GM18499 (cell line): Measurements from ENCODE around the gene KCNH5.

Experiments
- ATAC-seq: cut with Tn5 transposase; IDR thresholded peaks from one replicate; pipeline ENCODE4 v1.9.1; 2021; ENCODE audit warnings: moderate number of reproducible peaks; ENCODE audit not compliant: insufficient read depth, unreplicated experiment

Gene KCNH5

DNA sequence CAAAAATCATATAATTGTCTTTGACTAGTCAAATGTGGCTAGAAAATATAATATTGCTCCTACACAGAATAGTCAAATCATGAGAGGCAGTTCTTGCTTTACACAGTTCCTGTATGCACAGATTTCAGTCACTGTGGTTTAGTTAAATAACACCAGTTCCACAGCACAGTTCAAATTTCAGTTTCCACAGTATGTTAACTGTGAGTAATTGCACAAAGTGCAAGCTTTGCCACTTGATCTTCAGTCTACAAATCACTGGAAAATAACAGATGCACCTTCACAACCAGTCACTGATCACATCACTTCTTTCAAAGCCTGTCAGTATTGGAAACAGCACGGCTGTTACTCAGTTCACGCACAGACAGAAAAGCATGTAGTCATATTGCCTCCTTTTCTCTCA, 38.7 kb downstream of the KCNH5 start:
- ATAC-seq, result no peak

DNA sequence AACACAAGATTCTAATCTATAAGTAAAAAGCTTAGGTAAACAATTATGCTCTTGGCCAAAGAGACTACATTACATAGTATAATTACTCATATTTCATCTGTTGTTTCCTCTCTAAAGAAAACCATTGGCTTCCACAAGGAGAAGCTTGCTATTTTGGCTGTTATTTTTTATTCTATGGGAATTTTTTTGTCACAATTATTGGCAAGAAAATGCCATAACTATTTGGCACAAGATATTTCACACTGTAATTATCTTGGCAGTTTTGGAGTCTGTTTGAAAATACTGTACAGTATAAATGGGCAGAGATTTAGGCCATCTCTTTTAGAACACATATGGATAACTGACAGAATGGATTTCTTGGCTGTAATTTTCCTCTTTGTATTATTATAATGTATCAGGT, 51.2 kb downstream of the KCNH5 start:
- ATAC-seq, result no peak

- ATAC-seq, result no peak
These were observed 56.3 kb downstream of the KCNH5 start for GRCh38 chr14:62988967-62989366.

GRCh38 chr14:62983821-62984220, 61.4 kb downstream of the KCNH5 start:
- no peak for ATAC-seq

DNA sequence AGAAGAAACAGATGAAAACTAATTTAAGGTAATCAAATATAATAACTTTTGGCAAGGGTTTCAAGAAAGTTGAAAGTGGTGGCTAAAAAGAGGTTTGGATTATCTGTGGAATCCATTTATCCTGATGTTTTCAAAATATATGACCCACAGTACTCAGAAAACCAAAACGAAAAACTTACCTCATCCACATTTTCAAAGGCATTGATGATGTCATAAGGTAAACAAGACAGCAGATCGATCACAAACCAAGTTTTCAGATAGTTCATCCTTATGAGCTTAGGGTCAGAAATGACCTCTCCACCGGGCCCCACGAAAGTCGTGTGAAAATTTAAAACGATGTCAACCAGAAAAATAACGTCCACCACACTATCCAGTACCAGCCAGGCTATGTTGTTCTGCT, 64.6 kb downstream of the KCNH5 start:
- ATAC-seq, result no peak

- ATAC-seq, result no peak
These were observed 87.7 kb downstream of the KCNH5 start for GRCh38 chr14:62957562-62957961.

GRCh38 chr14:62956413-62956812, 88.8 kb downstream of the KCNH5 start:
- ATAC-seq, result no peak

DNA sequence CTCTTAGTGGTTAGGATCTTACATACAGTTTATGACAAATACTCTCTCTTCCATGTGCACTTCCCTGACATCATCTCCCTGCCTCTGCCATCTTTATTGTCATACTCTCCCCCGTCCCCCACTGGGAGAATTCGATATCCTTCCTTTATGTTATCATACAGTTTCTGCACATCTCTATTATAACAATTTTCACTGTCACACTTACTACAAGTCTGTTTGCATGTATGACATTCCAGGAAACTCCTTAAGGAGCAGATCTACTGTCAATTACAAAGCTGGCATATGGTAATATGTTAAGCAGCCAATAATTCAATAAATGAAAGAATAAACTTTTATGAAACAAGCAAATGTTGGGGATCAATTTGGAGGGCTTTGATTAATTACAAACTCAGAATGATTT, 91.1 kb downstream of the KCNH5 start:
- ATAC-seq, result no peak

- ATAC-seq, result no peak
These were observed 93.0 kb downstream of the KCNH5 start for GRCh38 chr14:62952226-62952625.

DNA sequence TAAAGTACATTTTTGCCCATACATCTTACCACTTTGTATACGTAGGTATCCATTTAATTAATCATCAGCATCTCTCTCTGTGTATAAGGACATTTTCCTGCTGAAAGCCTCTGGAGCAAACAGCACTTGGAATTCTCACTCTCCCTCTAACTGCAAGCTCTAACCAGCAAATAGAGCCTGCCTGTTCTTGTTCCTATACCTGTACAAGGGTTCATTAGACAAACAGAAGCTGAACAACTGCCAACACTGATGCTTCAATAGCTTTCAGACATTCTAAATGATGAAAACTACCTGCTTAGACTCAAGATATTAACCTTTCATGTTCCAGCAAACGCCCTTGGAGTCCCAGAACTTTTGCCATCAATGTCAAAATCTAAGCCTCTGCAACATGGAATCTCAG, 98.0 kb downstream of the KCNH5 start:
- no peak for ATAC-seq

DNA sequence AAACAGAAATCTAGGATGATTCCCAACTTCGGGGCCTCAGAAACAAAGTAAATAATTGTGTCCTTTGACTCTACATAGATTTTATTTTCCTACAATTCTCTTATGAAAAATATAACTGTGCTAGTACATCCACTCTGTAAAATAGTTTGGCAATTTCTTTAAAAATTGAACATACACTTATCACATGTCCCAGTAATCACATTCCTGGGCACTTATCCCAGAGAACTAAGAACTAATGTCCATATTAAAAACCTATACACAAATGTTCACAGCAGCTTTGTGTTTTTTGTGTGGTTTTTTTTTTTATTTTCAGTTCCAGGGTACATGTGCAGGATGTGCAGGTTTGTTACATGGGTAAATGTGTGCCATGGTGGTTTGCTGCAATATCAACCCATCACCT, 99.0 kb downstream of the KCNH5 start:
- ATAC-seq, result no peak

DNA sequence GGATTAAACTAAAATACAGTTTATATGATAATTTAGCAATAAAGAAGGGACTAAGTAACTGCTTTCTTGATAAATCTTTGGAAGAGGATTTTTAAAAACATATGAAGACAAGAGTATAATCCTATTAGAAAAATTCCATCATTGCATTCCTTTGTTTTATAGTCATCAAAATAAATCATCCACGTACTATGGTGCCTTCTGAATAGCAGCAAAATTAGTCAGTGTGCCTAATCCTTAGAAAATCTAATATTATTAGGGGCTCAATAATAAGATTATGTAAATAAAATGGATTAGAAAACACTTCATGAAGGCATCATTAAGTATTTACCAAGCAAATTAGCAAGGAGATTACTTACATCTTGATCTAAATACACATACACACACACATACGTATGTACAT, 102.1 kb downstream of the KCNH5 start:
- no peak for ATAC-seq

DNA sequence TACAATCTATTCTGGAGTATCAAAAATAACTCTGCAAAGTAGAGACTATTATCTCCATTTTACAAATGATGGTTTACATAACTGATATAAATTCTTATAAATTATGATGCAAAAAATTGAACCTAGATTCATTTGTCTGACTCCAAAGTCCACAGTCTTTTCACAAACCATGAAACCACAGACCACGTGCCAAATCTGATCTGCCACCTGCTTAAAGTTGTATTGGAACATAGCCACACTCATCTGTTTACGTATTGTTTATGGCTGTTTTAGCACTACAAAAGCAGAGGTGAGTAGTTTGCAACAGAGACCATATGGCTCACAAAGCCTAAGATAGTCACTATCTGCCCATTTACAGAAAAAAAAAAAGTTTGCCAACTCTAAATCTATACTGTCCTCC, 105.3 kb downstream of the KCNH5 start:
- ATAC-seq, result no peak

DNA sequence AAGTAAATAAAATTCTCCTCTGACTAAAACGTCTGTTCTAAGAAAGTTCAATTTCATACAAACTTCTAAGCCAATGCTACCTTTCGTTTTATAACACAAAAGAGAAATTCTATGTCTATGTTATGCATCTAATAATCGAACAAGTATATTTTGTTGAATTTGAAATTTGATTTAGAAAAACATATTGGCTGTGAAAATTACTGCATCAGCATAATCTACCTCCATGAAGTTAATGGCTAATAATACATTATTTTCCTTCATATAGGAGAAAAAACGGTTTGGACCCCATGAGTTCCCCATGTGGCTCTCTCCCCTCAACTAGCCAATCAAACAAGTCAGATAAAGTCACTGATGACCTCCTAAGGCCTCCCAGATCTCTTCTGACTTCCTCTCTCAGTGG, 106.5 kb downstream of the KCNH5 start:
- no peak for ATAC-seq

- ATAC-seq, result no peak
These were observed 110.8 kb downstream of the KCNH5 start for GRCh38 chr14:62934439-62934838.

GRCh38 chr14:62921466-62921865, 123.8 kb downstream of the KCNH5 start:
- ATAC-seq, result no peak

GRCh38 chr14:62916551-62916950, 128.7 kb downstream of the KCNH5 start:
- ATAC-seq, result no peak

DNA sequence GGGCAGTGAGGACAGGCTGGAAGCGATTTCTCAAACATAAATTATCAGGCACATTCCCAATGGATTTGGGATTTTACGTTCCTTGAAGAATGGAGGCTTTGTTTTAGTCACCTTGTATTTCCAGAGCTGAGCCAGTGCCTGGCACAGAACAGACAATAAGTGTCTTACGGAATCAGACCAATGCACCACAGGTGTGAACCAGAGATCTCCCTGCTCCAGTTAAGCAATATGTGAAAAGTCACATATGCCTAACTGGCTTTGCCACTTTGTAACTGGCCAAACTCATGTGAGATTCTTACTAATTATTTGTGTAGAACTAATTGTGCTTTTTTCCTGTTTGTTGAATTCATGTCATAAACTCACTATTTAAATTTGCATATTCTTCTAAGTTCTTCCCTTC, 130.4 kb downstream of the KCNH5 start:
- no peak for ATAC-seq

DNA sequence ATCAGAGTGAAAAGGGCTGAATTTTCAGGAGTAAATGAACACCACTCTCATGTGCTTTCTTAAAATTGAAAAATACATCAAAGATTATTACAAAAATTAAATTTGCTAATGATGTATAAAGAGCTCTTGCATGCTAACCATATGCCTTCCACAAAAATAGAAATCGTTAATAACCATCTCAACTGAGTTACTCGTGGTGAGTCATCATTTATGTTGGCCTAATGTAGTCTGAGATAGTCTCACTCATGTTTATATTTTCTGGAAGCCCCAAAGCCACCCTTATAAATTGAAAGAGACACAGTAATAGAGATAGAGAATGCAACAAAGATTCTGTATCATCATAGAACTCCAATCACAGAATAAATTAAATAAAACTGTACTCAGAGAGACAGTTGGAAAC, 131.2 kb downstream of the KCNH5 start:
- no peak for ATAC-seq

- ATAC-seq, result no peak
These were observed 136.8 kb downstream of the KCNH5 start for GRCh38 chr14:62908506-62908905.

DNA sequence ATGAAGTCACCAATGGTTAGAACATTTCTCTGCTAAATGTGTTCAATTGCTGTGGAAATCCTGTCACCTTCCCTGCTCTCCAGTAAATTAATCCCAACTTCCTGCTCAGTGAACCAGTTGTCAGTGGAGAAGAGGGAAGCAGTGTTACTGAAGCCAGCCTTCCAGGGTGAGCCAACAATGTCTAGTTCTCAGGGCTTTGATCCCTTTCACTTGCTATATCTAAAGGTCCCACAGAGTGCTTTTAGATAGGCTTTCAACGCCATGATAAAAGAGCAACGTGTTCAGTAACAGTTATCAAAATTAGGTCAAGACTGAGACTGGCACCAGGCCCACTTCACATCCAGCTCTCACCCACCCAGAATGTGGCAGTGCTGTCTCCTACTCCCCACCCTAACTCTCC, 139.7 kb downstream of the KCNH5 start:
- no peak for ATAC-seq

DNA sequence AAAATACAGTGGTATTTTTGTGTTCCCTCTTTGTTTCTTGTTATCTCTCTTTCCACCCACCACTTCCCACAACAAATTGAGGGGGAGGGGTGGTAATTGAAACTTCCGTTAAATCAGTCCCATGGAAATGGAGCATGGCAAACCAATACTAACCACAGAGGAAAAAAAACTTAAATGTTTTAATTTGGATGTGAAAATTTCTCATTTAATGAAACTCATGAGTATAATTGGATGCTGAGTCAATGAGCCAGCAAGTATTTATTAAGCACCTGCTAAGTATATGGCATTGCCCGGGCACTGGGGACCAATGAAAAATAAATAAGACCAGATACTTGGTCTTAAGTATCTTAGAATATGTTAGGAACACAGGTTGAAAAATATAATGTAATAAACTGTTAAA, 147.5 kb downstream of the KCNH5 start:
- ATAC-seq, result no peak

DNA sequence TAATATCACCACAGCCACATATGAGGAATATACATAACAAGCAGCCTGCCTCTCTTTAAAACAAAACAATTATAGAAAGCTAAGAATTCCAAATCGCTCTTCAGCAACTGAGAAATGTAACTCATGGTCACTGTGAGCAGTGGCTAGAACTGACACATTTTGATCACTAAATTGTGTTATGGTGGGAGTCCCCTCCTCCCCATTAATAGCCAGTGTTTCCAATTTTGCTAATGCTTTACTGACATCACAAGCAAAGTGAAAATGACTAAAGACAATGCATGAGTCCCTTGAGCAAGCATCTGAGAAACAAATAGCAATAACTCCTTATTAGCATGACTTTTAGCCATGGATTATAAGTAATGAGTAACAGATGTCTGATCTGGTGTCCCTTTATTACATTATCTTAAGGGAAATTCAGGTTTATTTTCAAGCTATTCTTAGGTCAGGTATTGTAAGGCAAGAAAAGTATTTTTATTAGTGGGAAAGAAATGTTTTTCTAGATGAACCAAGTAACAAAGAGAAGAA, 148.3 kb downstream of the KCNH5 start:
- no peak for ATAC-seq
